GM19238 (cell line): ENCODE data around the gene SDHAF2.
"Not testable (repeated sequence)": the region's sequence is repeated elsewhere in the genome, so short reads cannot be mapped to it uniquely, and the experiment has no call there.

Experiments used
- DNase-seq: peaks from one replicate; pipeline ENCODE4 v3.0.0; 2011; ENCODE audit warnings: low spot score; ENCODE audit not compliant: insufficient read length

Gene SDHAF2

DNA sequence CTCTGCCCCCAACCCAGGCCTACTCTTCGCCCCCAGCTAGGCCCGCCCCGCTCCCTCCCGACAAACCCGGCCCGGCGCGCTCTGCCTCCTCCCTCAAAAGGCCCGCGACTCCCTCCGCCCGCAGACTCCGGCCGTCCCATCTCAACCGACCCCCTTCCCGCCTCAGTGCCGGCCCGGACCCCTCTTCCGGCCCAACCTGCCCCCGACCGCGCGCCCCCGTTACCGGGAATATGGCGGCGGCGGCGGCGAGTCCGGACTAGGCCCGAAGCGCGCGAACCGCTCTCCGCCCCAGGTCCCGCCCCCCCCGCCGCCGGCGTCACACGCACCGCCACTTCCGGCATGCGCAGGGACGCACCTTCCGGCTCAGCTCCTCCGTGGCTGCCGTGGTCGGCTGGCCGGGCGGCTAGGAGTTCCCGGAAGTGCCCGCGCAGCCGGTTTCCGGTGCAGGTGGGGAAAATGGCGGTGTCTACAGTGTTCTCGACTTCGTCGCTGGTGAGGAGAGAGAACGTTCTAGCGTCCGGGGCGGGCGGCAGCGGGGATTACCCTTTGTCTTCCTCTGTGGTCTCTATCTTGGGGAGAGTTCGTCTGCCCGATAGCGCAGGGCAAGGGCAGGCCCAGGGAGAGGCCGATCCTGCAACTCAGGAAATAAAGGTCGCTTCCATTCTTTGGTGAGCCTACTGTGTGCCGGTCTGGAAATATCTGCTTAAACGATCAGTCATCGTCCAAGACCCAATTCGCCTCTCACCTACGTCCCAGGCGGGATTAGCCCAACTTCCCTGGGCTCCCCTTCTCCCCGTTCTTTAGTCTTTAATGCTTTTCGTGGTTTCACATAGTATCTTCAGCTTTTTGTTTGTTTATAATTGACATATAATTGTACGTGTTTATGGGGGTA, at the start of gene SDHAF2, which contains the start of gene CPSF7:
Gene SDHAF2 (plus strand): TSS at position 434 of the 892 bp plus-strand sequence. CDS start 23 bp downstream, at position 457.
Gene CPSF7 (minus strand): TSS at position 285 of the 892 bp plus-strand sequence. CDS start 740 bp downstream, outside the sequence.
- DNase-seq: peak; percentile 94

DNA sequence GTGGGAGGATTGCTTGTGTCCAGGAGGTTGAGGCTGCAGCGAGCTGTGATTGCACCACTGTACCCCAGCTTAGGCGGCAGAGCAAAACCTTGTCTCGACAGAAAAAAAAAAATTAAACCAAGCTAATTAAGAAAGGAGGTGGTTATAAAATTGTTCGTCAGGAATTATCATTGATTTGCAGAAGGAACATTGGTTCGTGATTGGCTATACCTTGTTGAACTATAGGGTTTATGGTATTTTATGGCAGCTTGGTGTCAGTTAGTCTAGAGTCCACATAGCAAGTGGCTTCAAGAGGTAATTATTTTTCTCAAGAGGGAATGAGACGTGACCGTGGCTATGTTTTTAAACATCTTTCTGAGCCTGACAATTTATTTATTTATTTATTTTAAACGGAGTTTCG, 49.0 kb upstream of the SDHAF2 start:
- DNase-seq: no peak

DNA sequence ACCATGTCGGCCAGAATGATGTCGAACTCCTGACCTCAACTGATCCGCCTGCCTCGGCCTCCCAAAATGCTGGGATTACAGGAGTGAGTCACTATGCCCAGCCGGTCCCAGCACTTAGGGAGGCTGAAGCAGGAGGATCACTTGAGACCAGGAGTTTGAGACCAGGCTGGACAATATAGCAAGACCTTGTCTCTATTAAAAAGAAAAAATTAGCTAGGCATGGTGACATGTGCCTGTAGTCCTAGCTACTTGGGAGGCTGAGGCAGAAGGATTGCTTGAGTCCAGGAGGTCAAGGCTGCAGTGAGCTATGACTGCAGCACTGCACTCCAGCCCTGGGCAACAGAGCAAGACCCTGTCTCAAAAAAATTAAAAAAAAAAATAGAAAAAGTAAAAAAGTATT, 46.1 kb upstream of the SDHAF2 start:
- not testable (repeated sequence) for DNase-seq

DNA sequence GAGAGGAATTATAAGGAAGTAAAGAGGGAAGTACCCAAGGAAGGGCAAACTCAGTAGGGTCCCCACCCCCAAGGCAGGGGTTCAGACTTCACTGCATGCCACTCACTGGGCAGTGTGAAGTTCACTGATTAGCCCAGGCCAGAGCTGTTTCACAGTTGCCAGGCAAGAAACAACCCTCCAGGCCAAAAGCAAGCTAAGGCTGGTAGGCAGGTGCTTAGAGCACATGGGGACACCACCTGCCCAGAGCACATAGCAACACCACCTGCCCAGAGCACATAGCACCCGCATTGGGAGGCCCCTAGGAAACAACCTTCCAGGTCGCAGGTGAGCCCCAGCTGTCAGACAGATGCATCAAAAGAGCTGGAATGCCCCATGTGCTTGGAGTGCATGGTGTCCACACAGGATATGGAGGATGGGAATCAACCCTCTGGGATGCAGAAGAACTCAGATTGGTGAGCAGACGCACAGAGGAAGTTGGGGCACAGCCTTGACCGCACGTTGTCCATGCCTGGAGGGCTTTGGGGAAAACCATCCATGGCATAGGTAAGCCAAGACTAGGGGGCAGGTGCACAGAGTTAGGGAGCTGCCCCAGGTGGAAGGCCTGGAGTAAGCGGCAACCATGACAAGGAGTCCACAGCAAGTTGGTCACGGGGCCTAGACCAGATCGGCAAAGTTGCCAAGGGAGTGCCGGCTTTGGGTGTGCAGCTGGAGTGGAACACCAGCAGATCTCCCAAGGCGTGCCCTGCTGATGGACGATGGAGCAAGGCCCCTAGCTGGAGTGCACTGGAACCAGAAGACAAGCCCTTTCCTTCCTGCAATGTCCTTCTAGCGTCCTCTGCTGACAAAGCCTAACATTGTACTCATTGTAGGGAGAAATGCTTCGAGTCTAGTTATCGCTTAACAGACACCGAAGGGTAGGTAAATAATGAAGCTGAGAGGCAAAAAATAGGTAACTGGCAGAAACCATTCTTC, 45.4 kb upstream of the SDHAF2 start:
- no peak for DNase-seq

DNA sequence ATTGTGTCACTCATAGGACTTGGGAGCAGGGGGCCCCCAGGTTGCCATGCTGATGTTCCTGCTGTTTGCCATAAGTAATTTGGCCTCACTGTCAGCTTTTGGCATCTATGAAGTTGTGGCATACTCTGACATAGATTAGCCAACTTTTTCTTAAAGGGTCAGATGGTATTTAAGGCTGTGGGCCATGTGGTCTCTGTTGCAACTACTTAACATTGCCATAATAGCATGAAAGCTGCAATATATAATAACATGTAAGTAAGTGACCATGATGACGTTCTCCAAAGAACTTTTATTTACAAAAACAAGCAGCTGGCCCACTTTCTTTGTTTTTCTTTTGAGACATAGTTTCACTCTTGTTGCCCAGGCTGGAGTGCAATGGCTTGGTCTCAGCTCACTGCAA, 39.8 kb upstream of the SDHAF2 start:
- no peak for DNase-seq

DNA sequence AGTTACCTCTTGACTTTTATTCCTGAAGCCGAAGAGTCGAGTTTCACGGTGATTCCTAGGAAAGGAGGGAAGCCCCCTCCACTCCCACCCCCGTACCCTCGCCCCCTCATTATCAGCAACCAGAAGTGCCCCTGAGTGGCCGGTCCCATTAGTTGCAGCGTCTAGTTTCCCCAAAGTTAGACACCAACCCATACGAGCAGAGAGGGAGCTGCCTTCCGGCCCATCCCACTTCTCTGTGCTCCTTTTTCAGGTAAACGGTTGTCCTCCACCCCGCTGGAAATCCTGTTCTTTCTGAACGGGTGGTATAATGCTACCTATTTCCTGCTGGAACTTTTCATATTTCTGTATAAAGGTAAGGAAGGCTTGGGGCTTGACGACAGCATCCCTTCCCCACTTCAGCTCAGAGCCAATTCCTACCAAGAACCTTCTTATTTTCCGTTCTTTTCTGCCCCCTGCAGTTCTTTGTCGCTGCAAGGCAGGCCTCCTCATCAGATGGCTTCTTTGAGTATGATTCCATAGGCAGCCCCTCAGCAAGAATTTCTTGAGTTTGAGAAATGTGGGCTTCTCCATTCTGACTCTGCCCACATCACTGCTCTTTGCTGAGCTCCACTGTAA, 36.8 kb upstream of the SDHAF2 start:
- peak; percentile 27 for DNase-seq

DNA sequence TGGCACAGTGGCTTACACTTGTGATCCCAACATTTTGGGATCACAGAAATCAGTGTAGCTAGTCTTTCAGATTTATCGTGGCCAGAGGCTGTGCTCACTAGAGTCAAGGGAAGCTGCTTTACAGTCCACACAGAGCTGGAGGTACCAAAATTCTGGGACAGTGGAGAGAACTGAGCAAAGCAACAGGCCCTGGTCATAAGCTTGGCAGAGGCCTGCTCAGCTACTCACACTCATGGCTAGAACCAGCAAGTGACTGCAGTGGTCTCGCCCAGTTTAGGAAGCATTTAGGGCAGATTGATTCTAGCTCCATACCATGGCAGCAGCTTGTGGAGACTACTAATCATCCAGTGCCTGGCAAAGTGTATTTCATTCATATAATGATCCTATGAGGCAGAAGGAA, 28.8 kb upstream of the SDHAF2 start:
- DNase-seq: no peak

DNA sequence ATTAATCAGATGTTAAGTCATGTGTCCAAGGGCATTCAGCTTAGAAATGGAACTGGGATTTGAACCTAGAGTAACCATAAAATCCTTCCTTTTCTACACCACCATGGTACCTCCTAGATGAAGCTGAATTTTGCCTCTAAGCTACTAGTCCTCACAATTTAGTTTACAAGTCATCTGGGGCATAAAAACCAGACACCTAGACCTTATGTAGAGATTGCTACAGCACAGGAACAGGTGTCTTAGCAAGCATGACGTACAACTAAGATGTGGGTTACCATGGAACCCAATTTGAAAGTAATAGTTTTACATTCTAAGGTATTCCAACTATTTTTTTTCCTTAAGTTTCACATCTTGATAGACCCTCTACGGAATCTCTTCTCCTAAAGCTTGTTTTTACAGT, 28.4 kb upstream of the SDHAF2 start:
- no peak for DNase-seq

DNA sequence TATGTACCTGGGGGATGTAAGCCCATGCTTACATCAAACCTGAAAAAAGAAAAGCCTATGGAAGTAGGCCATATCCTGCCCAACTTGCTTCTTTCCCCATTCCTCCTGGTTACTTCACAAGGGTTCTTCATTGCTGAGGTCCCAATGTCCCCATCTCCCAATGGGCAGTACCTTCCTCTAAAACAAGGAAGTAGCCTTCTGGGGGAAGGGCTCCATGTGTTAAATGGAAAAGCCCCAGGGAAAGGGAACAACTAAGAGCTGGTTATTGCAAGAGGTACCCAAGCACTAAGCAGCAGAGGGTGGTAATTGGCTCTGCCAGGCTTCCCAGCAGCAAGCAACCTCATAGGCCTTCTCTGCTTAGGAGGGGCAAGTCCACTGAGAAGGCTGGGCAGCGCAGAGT, 26.3 kb upstream of the SDHAF2 start:
- no peak for DNase-seq

DNA sequence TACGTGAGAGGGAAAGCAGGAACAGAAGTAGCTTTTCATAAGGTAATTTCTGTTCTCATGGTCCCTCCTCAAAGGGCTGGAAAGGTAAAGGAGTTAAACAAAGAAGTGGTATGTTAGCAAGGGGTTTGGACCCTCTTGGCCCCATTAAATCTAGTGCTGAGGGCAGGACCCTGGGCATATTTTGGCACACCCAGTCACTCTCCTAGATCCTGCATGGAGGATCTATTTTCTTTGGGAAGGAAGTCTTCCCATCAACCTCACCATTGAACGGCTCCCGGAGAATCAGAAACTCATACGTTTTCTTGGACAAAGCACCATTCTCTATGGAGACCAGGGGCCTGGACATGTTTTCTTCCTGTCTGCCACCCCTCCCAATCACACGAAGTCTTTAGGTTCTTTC, 25.8 kb upstream of the SDHAF2 start:
- no peak for DNase-seq

DNA sequence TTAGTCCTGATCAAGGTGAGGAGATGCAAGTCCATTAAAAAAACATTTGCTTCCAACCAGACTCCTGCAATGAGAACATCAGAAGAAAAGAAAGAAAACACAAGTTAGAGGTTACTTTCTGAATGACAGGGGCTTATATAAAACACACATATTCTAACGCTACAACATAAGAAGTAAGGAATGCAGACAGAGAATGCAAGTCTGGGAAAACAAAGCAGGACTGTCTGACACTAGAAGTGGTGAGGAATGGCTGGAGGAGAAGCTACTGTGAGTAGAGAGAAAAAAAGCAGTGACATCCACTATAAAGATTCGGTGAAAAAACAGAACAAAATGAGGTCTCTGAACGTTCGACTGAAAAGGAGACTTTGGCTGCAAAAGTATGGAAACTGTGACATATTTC, 25.3 kb upstream of the SDHAF2 start:
- no peak for DNase-seq

DNA sequence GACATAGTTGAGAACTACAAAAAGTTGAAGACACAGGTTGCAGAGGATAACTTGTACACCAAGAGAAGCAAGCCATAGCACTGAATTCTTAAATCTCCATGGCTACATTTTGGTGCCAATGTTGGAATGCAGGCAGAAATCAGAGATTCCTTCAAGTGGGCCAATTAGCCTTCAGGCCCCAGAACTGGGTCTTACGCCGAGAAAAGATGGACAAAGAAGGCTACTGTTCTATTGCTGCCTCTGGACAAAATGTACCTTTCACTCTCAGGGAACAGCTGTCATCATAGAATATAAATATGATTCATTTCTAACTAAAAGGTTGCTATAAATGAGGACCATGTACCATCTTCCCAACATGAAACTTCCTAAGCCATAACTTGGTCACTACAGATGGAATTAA, 23.9 kb upstream of the SDHAF2 start:
- DNase-seq: no peak

DNA sequence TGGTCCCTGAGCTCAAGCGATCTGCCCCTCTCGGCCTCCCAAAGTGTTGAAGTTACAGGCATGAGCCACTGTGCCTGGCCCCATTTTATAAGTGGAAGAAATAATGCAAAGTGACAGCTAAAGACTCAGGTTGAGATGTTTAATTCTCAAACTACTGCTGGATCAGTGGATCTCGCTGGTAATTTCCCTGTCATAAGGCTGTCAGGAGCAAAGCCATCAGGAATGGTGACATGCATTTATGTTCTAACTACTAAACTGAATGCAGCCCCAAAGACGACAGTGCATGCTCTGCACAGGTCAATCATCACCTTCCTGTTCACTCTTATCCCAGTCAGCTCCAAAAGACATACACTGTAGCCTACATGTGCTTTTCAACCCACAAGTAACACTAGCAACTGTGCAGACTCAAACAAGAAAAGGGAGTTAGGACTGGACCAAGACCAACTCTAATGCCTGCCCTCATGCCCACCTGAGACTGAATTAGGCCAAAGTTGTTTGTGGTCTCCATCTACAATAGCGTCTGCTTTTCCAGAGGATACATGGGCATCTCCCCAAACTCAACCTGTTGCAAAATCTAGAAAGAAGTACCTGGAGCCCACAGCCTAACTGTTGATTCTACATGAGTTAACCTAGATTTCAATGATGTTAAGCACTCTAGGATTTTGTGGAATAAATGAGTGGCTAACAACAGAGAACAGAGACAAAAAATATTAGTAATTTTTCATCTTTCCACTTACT, 22.8 kb upstream of the SDHAF2 start:
- no peak for DNase-seq

DNA sequence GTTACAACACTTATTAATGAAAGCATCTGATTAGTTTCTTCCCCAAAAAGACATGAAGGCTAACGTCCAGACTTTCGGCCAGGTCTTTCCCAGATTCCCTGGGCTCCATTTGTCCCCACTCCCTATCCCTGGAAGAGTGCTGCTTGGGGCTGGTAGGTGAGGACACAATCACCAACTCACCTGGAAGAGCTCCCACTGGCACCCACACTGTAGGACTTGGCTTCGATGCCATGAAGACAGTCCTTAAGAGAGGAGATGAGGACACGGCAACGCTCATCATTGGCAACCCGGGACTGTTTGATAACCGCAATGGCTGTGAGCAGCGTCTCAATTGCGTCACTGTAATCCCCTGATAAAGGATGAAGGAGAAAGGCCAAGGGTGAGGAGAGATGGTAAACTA, 18.3 kb upstream of the SDHAF2 start:
- no peak for DNase-seq

DNA sequence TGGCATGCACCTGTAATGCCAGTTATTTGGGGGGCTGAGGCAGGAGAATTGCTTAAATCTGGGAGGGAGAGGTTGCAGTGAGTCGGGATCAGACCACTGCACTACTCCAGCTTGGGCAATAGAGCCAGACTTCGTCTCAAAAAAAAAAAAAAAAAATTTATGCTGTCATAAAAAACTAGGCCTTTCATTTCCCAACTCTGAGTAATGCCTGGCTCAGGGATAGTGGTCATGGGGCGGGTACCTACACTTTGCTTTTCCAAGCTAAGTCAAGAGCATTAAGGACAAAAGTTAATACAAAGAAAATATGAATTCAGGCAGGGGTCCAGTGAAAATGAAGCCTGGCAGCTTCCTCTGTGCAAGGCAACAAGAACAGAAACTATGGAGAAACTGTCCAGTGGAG, 16.4 kb upstream of the SDHAF2 start:
- no peak for DNase-seq

DNA sequence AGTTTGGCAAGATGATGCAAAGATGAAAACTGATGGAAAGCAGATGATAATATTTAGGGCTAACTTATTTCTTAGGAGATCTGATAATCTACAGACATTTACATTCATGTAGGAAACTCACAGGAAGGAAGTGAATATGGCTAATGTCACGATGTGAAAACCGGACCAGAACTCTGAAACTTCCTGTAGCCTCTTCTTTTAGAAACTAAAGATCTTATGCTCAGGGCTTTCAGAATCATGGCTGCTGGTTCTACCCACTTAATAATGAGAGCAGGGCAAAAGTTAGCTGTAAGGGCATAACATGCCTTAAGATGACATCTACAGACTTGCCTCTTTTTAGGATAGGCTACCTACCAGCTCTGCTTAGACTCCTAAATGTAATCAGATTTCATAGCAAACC, 15.4 kb upstream of the SDHAF2 start:
- no peak for DNase-seq

DNA sequence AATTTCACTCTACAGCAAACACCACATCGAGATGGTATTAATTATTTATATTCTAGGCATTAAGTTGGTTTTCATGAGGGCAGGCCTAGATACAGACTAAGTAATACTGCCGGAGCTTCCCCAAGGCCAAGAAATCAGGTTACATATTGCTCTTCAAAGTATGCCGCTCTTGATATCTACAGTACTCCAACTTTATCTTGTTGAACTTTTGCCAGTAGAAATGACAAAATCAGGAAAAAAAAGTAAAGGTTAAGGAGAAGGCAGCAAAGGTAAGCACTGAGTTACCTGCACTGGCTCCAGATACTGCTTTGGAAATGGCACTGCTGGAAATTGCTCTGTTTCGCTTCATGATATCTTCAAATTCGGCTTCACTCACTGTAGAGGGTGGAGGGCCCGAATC, 14.5 kb upstream of the SDHAF2 start:
- DNase-seq: no peak

DNA sequence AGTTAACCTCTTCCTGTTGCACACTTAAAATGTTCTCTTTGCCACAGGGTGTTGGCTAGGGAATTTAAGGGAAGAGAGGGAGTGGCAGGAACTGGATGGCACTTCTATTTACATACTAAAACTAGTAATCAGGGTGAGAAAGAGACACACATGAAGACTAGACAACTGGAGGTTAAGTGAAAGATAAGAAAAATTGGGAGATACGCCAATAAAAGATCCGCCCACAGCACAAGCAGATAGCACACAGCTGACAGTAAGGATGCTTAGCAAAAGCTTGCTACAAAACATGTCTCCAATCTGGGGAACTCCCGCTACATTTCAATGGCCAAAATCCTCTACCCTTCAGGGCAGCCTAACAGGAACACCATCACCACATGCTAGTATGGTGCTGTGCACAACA, 13.0 kb upstream of the SDHAF2 start:
- DNase-seq: no peak

DNA sequence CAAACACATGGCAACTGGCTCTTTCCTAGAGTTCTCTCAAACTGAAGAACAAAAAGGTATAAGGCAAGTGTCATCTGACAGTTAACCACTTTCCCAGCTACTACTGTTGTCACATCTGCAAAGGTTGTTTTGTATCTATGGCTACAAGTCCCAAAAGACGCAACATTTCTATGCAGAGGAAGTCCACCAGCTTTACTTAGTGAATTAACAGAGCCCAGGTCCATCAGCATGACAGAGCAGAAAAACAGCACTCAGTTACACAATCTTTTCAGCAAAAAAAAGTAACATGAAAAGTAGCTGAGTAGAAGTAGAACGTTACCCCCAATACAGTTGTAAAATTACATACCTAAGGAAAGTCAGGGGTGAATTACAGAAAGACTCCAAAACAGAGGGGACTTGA, 12.3 kb upstream of the SDHAF2 start:
- no peak for DNase-seq

DNA sequence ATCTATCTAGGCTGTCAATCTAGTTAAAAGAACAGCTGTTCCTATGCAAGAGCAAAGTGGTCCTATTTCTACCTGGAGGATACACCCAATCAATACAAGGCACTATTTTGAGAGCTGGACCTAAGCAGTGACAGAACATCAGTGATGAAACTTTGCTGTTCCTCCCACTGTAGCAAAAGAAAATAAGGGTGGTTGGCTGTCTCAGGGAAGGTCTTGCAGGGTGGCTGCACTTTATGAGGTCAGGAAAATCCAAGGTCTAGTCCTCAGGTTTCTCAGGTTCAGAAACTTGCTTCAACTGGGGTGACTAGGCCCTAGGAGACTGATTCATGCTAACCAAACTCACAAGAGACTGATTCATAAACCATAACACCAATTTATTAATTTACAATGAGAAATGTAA, 11.8 kb upstream of the SDHAF2 start:
- DNase-seq: no peak

DNA sequence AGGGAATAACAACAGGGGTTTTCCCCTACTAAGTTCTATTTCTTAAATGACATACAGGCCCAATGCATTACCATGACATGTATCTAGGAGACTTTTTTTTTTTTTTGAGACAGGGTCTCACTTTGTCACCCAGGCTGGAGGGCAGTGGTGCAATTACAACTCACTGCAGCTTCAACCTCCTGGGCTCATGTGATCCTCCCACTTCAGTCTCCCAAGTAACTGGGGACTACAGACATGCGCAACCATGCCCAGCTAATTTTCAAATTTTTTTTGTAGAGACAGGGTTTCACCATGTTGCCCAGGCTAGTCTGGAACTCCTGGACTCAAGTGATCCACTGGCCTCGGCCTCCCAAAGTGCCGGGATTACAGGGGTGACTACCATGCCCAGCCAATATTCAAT, 7.7 kb upstream of the SDHAF2 start:
- DNase-seq: no peak
